CD4-positive, alpha-beta T cell (primary cell): ENCODE data around the gene NARF. TPM values are rescaled to one million over a fixed set of nuclear protein-coding genes. Genes with fewer than 3 reads are reported as not detected.

Experiments
- ATAC-seq: fragments of 200-7000 bp; cut with Tn5 transposase; one replicate; pipeline ENCODE4 v1.10.0; 2022; ENCODE audit warnings: mild to moderate bottlenecking; ENCODE audit not compliant: poor library complexity
- CTCF ChIA-PET: fragments of 350-600 bp; sonication (Branson Sonifier 250); formaldehyde crosslinking; loops from one replicate; lab custom pipeline; 2021; ENCODE audit warnings: antibody characterized with exemption, inconsistent platforms; lab: Charles Lee
- POLR2A ChIA-PET: fragments of 350-600 bp; sonication (Branson Sonifier 250); formaldehyde crosslinking; loops from one replicate; lab custom pipeline; 2021; ENCODE audit warnings: antibody characterized with exemption, inconsistent platforms; lab: Charles Lee
- DNase-seq, 14 experiments: peaks; one replicate each; pipeline ENCODE4 v3.0.0-alpha.2; 2013 to 2020; ENCODE audit warnings: mixed read lengths in 2 of 14
- H3K27ac ChIP-seq, 2 donors: one replicate each; pipeline versions ENCODE4 v1.5.1 to v1.7.0; 2013; ENCODE audit warnings: low read length in 2 of 2, low read depth in 1 of 2, mild to moderate bottlenecking in 1 of 2
- H3K27me3 ChIP-seq, 2 experiments: 1 replicate in 1 of 2; 2 replicates in 1 of 2; pipeline versions ENCODE4 v1.6.1 to v1.7.0; 2013; ENCODE audit warnings: low read length in 2 of 2, control low read depth in 1 of 2, mild to moderate bottlenecking in 1 of 2, moderate library complexity in 1 of 2; ENCODE audit not compliant: insufficient read depth in 2 of 2, control insufficient read depth in 1 of 2
- H3K36me3 ChIP-seq: one replicate; pipeline ENCODE4 v1.6.1; 2013; ENCODE audit warnings: low read length, control low read depth; ENCODE audit not compliant: insufficient read depth
- H3K4me1 ChIP-seq: one replicate; pipeline ENCODE4 v1.6.1; 2013; ENCODE audit warnings: low read length, control low read depth; ENCODE audit not compliant: insufficient read depth
- H3K4me3 ChIP-seq: one replicate; pipeline ENCODE4 v1.5.1; 2013; ENCODE audit warnings: mild to moderate bottlenecking, low read length, moderate library complexity
- H3K9me3 ChIP-seq, 2 experiments: 1 replicate in 1 of 2; 2 replicates in 1 of 2; pipeline versions ENCODE4 v1.6.1 to v1.7.0; 2013; ENCODE audit warnings: low read length in 2 of 2, mild to moderate bottlenecking in 2 of 2, control low read depth in 1 of 2, moderate library complexity in 1 of 2; ENCODE audit not compliant: control insufficient read depth in 1 of 2, insufficient read depth in 1 of 2
- H3K27ac Mint-ChIP-seq: one replicate; pipeline ENCODE4 v1.8.0; 2020; ENCODE audit warnings: mixed read lengths
- H3K27me3 Mint-ChIP-seq: one replicate; pipeline ENCODE4 v1.8.0; 2021; ENCODE audit warnings: mixed read lengths
- H3K36me3 Mint-ChIP-seq: one replicate; pipeline ENCODE4 v1.8.0; 2021; ENCODE audit warnings: low read depth, mixed read lengths
- H3K4me1 Mint-ChIP-seq: one replicate; pipeline ENCODE4 v1.8.0; 2021; ENCODE audit warnings: low read depth, mixed read lengths
- H3K4me3 Mint-ChIP-seq: one replicate; pipeline ENCODE4 v1.8.0; 2020; ENCODE audit warnings: mild to moderate bottlenecking, mixed read lengths
- H3K9me3 Mint-ChIP-seq: one replicate; pipeline ENCODE4 v1.8.0; 2020; ENCODE audit warnings: mixed read lengths
- CTCF ChIP-seq: fragments of 200-600 bp; IDR thresholded peaks from one replicate; pipeline ENCODE4 v1.8.0; 2022; ENCODE audit warnings: antibody characterized with exemption, mild to moderate bottlenecking
- intact Hi-C, 2 experiments: fragments of 100-400 bp; cut with DNase I in 1 of 2; cut with micrococcal nuclease in 1 of 2; formaldehyde crosslinking; loops; one replicate each; pipeline versions ENCODE4 v1.15.1 to v1.9.0; 2023 to 2025; cut with DNase I, micrococcal nuclease
- total RNA-seq, 174 experiments: library from RNA in 2 of 174; stranded (reverse) in 2 of 174; gene quantifications; one replicate each; pipeline ENCODE4 v1.2.3 and lab custom pipeline; 2021 to 2026

The NARF gene
- total RNA-seq, 2 experiments from 2014 or later = 57.1 to 62.0 TPM

DNA sequence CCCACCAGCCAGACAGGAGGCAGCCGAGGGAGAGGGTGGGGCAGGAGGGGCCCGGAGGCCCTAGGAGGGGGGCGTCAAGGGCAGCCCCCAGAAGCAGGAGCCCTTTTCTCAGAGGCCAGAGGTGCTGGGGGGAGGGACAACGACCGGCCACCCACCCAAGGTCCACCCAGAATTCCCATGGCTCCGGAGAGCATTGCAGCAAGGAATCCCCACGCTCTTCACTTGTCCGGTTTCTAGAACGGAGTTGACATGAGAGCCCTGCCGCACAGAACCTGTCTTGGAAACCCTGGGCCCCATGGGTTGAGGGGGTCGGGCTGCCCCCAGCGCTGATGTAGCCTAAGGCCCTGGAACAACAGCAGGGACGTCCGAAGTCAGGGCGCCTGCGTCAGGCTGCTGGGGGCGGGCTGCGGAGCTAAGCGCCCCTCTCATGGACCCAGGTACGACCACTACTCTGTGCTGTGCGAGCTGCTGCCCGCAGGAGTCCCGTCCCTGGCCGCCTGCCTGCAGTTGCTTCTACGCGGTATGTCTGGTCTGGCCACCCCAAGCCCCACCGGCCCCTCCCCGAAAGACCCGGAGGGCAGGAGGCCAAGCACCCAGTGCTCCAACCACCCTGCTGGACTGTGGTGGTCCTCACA lies 19.2 kb upstream of the NARF start:
- H3K27me3 Mint-ChIP-seq = no peaks in the 10 kb centered on the region
- Histone ChIP-seq H3K36me3 (peaks cover 41% of the 10 kb centered on the region), H3K4me3 (no peak overlapping the region), H3K9me3 (no peaks in the 10 kb centered on the region), H3K4me1 (peaks cover 12% of the 10 kb centered on the region), H3K27me3 (no peaks in the 10 kb centered on the region), H3K27ac (no peak overlapping the region)
- TF ChIP-seq CTCF = no peak
- CTCF ChIA-PET = no interaction called here
- H3K36me3 Mint-ChIP-seq = peaks cover 18% of the 10 kb centered on the region
- H3K4me1 Mint-ChIP-seq = peaks cover 3% of the 10 kb centered on the region
- H3K27ac Mint-ChIP-seq = no peak overlapping the region
- ATAC-seq = no peak
- intact Hi-C loops = no loop called here
- no peak for DNase-seq
- POLR2A ChIA-PET = no interaction called here
- H3K9me3 Mint-ChIP-seq = no peaks in the 10 kb centered on the region
- no peak overlapping the region for H3K4me3 Mint-ChIP-seq

DNA sequence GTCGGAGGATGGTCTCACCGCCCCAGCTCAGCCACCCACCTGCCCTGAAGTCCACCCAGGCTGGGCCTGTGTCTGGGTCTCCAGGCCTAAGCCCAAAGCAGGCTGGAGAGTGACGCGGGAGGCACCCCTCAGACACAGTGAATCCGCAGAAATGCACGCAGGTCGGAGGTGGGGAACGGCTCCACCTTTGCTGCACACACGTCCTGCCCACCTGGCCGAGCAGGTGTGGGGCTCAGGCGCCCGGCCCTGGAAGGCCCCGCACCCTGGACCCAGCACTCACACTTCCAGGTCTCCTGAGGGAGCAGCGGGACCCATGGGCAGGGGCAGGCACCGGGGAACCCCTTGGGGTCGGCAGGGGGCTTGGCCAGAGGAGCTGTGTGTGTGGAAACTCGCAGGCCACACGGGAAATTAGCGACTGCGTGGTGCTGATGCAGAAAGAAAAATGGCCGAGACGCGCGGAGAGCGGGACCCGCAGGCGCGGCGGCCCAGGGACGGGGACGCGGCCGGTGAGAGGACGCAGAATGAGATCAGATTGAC lies 18.6 kb upstream of the NARF start:
- ATAC-seq (no peak), DNase-seq (no peak)
- Histone ChIP-seq H3K4me3 (no peak overlapping the region), H3K9me3 (no peaks in the 10 kb centered on the region), H3K27ac (no peak overlapping the region), H3K27me3 (no peaks in the 10 kb centered on the region), H3K36me3 (peaks cover 47% of the 10 kb centered on the region), H3K4me1 (peaks cover 9% of the 10 kb centered on the region)
- intact Hi-C loops = no loop called here
- Mint-ChIP-seq H3K4me3 (no peak overlapping the region), H3K27ac (no peak overlapping the region), H3K36me3 (peaks cover 18% of the 10 kb centered on the region), H3K9me3 (no peaks in the 10 kb centered on the region), H3K27me3 (no peaks in the 10 kb centered on the region), H3K4me1 (no peaks in the 10 kb centered on the region)
- ChIA-PET CTCF (no interaction called here), POLR2A (no interaction called here)
- TF ChIP-seq CTCF = no peak

DNA sequence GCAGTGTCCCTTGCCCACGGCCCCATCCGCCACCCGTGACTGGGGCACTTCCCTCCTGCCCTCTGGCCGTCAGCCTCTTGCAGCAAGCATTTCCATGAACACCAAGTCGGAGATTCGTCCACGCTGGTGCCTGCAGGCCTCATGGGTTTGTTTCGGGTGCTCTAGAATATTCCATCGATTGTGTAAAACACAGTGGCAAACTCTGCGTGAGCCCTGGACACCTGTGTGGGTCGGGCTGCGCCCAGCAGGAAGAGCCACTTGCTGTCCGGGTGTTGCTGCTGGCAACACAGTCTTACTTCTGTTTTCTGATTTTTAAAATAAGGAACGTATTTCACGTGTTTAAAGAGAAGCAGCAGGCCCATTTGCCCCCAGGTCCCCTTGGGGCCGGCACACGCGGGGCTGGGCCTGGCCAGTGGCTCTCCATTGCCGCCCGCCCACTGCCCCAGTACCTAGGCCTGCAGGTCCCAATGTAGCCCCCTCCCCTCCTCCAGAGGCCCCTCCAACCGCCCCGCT lies 18.0 kb upstream of the NARF start:
- no peaks in the 10 kb centered on the region for H3K27me3 Mint-ChIP-seq
- DNase-seq = peak in 1 of 14 experiments; percentile 23
- Histone ChIP-seq H3K4me1 (peaks cover 12% of the 10 kb centered on the region), H3K27me3 (no peaks in the 10 kb centered on the region), H3K9me3 (no peaks in the 10 kb centered on the region), H3K4me3 (no peak overlapping the region), H3K36me3 (peaks cover 53% of the 10 kb centered on the region), H3K27ac (no peak overlapping the region)
- no peaks in the 10 kb centered on the region for H3K4me1 Mint-ChIP-seq
- peaks cover 18% of the 10 kb centered on the region for H3K36me3 Mint-ChIP-seq
- TF ChIP-seq CTCF = no peak
- CTCF ChIA-PET = no interaction called here
- POLR2A ChIA-PET = no interaction called here
- no peak overlapping the region for H3K4me3 Mint-ChIP-seq
- ATAC-seq = no peak
- intact Hi-C loops = no loop called here
- no peaks in the 10 kb centered on the region for H3K9me3 Mint-ChIP-seq
- H3K27ac Mint-ChIP-seq = no peak overlapping the region
